Measurements from ENCODE around the gene C1orf21.

DNA sequence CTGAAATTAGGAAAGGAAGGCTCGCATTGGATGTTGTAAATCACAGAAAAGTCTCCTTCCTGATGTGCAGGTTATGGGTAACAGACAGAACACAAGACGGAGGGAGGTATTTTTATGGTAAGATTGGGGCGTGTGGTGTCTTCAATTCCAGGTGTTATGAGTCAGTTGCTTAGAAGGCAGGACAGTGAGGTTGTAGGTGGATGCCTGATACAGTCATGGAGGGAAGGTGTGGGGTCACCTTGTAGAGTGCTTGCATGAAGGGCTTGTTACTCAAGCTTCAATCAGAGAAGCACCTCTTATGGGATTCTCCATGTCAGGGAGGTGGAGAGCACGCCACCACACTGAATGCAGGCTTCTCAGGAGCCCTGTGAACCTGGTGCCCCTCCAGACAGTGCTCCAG, 63.1 kb downstream of the C1orf21 start:
- TF ChIP-seq POLR2A (IDR thresholded peaks at IDR 0.05), result no peak
- TF ChIP-seq, protein P1, sequence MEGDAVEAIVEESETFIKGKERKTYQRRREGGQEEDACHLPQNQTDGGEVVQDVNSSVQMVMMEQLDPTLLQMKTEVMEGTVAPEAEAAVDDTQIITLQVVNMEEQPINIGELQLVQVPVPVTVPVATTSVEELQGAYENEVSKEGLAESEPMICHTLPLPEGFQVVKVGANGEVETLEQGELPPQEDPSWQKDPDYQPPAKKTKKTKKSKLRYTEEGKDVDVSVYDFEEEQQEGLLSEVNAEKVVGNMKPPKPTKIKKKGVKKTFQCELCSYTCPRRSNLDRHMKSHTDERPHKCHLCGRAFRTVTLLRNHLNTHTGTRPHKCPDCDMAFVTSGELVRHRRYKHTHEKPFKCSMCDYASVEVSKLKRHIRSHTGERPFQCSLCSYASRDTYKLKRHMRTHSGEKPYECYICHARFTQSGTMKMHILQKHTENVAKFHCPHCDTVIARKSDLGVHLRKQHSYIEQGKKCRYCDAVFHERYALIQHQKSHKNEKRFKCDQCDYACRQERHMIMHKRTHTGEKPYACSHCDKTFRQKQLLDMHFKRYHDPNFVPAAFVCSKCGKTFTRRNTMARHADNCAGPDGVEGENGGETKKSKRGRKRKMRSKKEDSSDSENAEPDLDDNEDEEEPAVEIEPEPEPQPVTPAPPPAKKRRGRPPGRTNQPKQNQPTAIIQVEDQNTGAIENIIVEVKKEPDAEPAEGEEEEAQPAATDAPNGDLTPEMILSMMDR (IDR thresholded peaks at IDR 0.05), result no peak

Data from thyroid gland (tissue), 4 donors.